ENCODE measurements around the gene ZNF407.

Gene ZNF407

GRCh38 chr18:74834424-74835309, 237.0 kb downstream of the ZNF407 start:
- DNase-seq: no peak

DNA sequence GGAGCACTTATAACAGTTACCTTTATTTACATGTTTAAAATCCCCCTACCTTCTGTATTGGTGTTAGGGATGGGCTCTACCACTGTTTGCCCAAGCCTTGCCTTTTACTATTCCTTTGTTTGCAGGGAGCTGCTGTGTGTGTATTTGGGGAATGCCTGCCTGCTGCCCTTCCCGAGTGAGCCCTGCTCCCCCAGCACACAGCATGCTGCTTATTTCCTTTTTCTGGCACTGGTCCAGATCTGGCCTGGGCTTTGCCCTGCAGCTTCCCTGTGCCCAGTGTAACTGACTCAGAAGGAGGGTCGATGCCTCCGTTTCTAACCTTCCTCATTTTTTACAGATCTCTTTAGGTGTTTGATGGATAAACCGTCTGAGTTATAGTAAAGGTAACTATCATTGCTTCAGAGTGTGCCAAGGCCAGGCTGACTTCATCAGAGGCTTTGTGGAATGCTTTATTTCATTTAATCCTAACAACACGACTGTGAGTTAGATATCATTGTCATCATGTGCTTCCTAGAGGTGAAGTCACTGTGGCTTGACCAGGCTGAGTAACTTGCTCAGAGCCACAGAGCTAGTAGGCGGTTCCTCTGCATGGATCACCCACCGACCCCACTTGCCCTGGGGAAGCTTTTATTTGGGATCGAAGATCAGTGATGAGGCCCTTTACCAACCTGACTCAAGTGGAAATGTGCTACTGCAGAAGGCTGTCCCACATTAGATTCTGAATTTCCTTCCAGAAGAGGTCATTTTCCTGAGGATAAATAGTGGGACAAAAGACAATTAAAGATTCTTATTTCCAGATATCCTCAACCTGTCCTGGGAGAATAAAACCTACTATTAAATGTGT, 238.8 kb downstream of the ZNF407 start:
- peak; percentile 88 for DNase-seq

DNA sequence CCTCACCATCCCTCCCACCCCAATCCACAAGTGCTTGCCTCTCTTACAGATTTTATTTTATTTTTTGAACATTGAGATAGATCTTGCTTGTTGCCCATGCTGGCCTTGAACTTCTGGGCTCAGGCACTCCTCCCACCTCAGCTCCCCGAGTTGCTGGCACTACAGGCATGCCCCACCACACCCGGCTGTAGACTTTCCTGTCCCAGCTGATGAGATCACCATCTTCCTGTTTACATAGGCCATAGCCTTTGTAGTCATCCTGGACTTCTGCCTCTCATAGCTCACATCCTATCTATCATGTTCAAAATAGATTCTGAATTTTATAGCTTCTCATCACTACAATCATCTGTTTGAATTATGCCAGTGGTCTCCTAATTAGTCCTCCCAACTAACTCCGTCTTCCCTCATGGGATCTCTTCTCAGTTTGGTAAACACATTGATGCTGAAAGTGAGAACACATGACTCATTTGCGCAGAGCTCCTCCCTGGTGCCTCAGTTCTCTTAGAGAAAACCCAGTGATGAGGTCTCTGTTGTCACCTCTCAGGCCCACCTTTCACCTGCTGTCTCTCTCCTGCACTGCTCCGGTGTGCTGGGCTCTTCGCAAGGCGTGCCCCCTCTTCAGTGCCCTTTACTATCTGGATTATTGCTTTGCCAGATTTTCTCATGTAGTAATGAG, 243.0 kb downstream of the ZNF407 start:
- no peak for DNase-seq

DNA sequence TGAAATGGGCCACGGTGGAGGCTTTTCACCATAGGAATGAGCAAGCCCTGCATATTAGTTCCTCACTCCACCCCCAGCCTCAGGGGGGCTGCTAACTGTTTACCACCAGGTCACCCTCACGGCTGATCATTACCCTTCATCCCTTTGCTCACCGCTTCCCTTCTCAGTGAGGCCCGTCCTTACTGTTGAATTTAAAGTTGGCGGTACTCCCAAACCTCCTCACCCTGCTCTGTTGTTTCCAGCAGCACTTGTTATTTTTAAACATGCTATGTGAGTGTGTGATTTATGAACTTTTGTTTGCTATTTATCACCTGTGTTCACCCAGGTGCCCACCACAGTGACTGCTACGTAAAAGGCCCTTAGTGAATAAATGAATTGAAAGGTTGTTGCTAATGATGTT, 243.6 kb downstream of the ZNF407 start:
- no peak for DNase-seq

DNA sequence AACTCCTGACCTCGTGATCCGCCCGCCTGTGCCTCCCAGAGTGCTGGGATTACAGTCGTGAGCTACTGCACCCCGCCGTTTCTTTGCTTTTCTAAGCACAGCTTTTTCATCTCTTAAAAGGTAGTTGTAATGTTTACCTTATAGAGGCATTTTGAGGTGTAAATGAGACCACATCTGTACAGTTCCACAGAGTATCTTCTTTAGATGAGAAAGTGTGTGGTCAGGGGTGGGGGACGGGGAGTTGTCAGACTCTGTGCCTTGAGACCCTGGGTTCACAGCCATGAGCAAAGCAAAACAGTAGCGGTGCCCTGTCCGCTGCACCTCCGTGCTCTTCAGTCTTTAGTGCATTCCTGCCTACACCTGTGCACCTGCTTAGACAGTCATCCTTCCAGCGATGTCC, 251.6 kb downstream of the ZNF407 start:
- DNase-seq: no peak

GRCh38 chr18:74856434-74856833, 258.8 kb downstream of the ZNF407 start:
- DNase-seq: no peak

DNA sequence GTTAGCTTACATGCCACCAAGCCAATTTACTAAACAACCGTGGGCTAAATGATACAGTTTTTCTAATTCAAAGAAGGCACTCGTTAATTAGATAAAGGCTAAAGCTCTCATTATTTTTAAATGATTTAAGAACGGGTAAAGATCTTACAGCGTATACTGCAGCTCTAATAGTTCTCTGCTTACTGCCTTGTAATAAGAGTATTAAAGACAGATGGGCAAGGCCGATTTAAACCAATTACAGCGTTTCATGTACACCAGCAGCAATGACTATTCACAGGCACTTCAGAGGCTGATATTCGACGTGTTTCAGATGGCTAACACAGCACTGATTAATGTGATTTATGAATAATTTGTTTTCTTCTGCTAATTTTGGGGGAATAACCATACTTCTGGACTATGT, 259.3 kb downstream of the ZNF407 start:
- DNase-seq: peak; percentile 14

- no peak for DNase-seq
Measured at GRCh38 chr18:74857901-74858300, 260.2 kb downstream of the ZNF407 start.

DNA sequence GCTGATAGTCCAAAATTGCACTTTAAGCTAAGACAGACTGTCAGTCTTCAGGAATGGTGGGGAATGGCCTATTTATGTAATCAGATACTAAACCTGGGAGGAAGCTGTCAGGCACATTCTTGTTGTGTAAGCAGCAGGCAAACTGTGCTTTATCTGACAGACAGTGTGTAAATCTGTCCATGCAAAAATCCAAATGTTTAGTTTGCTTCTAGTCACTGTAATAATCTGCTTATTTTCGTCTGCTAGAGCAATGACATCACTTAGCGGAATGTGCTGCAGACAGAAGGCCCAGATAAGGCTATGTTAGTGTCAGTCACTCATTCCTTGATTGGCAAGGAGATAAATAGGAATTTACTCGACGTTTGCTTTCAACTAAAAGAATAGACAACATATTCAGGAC, 263.5 kb downstream of the ZNF407 start:
- DNase-seq: no peak

DNA sequence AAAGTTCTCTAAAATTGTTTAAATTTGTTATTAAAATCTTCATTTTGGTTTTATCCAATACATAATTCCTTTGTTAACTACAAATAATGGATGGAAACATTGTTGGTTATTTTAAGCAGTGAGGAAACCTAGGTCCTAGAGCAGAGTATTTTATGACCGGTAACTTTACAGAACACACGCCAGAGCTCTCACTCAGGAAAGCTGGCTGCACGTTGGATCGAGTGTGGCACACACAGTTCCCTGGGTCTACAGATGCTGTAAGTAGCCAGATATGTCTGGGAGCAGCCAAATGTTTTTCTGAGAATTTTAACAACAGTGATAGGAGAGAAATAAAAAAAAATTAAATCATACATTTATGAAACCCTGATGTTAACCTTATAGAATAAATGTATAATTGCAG, 264.4 kb downstream of the ZNF407 start:
- no peak for DNase-seq

GRCh38 chr18:74866577-74866976, 268.9 kb downstream of the ZNF407 start:
- DNase-seq: no peak

- DNase-seq: no peak
Measured at GRCh38 chr18:74868461-74868860, 270.8 kb downstream of the ZNF407 start.

- no peak for DNase-seq
Measured at GRCh38 chr18:74869904-74870863, 272.5 kb downstream of the ZNF407 start.

- DNase-seq: no peak
Measured at GRCh38 chr18:74870950-74871349, 273.3 kb downstream of the ZNF407 start.

- DNase-seq: no peak
Measured at GRCh38 chr18:74873629-74874028, 276.0 kb downstream of the ZNF407 start.

GRCh38 chr18:74874351-74874750, 276.7 kb downstream of the ZNF407 start:
- no peak for DNase-seq

DNA sequence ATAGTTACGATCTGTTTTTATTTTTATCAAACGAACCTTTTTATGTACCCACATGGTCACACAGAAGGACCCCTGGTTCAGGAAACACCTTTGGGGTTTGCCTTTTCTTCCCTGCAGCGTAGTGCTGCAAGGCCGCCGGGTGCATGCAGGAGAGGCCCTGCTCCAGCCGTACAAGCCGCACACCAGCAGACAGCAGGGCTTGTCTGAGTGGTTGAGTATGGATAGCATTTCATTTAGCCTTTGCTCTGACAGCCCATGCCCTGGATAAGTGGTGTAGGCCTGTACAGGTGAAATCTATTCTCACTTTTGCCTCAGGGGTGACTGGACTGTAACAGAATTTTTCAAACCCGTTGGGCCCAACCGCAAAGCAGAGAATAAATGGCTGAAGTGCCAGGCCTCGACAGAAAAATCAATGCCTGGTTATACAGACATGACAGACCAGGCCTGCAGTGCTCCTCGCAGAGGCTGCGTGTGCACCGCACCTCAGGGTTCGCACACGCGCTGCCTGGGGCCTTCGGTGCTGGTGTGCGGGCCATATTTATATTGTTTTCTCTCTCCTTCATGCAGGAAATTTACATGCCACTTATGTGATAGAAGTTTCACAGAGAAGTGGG, 279.1 kb downstream of the ZNF407 start:
- DNase-seq: no peak

DNA sequence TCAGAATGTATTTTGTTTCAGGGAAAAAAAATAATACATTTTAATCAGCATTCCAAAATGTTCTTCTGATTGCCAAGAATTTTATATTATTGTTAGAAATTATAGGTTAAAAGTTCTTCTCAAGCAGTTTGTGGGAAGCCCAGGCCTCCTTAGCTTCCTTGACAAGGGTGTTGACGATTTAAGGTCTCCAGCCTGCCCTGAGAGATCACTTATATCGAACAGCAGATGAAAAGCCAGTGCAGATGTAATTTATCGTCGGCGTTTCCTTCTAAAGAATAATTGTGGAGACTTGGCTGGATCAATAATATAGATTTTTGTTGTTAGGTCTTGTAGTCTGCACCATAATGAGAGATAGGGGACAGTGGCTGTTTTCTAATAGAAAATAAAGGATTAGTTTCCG, 280.6 kb downstream of the ZNF407 start:
- DNase-seq: no peak

- DNase-seq: no peak
Measured at GRCh38 chr18:74880706-74881278, 283.1 kb downstream of the ZNF407 start.

DNA sequence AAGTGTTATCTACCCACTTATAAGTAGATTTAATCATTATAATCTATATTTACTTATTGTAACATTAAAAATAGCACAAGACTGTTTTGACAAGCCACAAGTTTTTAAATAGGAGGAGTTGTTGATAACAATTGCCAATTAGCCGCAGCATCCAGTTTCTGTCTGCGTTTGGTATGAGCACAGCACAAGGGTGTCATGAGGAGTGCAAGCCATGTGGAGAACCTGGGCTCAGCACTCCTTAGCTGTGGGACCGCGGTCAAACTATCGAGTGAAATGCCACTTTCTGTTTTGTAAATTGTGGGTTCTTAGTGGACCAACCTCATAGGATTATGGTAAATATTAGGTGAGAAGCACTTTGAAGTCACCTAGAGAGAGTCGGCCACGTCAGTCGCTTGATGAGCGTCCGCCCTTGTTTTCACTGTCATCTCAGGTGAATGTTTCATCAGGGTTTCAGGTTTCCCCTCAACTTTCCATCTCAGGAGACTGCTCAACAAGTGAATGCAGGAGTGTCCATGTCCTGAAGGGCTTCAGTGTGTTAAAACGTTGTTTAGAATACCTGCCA, 294.5 kb downstream of the ZNF407 start:
- DNase-seq: no peak

- DNase-seq: no peak
Measured at GRCh38 chr18:74895686-74896085, 298.0 kb downstream of the ZNF407 start.

Data from NCI-H1417 treated with DMSO at 0.1 percent for 48 hours (cell line).